Measurements from ENCODE around the gene MYEF2.
A peak's percentile ranks its signal among the peaks of the same experiment; 100 is the strongest.

Gene MYEF2, protein sequence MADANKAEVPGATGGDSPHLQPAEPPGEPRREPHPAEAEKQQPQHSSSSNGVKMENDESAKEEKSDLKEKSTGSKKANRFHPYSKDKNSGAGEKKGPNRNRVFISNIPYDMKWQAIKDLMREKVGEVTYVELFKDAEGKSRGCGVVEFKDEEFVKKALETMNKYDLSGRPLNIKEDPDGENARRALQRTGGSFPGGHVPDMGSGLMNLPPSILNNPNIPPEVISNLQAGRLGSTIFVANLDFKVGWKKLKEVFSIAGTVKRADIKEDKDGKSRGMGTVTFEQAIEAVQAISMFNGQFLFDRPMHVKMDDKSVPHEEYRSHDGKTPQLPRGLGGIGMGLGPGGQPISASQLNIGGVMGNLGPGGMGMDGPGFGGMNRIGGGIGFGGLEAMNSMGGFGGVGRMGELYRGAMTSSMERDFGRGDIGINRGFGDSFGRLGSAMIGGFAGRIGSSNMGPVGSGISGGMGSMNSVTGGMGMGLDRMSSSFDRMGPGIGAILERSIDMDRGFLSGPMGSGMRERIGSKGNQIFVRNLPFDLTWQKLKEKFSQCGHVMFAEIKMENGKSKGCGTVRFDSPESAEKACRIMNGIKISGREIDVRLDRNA

DNA sequence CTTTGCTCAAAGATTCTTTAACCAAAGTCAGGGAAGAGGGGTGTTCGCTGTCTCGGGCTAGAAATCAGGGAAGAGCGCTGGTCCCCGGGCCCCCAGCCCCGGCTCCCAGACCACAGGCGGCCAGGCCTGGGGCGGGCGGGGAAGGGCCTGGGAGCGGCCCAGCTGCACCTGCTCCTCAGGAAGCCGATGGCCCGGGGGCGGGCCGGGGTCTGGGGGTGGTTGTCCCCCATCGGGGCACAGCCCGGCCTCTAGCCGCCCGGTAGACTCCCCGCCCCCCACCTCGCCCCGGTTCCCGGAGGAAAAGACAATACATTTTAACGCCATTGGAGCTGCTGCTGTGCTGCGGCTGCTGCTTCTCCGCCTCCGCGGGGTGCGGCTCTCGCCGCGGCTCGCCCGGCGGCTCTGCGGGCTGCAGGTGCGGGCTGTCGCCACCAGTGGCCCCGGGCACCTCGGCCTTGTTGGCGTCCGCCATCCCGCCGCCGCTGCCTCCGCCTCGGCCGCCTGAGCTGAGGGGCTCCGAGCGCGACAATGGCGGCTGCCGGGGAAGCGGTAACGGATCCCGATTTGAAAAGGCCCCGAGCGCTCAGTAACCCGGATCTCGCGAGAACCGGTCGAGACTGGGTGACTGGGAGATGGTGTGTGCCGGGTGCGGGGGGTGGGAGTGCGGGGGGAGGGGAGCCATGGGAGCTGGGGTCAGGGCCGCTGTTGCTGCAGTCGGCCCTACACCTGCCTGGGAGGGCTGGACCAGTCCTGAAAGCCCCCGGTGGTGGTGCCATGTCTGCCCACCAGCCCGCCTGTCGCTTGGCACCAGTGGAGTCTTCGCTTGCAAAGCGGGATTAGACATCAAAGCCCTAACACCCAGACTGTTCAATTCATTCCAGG, at the start of gene MYEF2:
Gene MYEF2 (minus strand): TSS at position 530 of the 882 bp plus-strand sequence. CDS start 58 bp downstream, at position 472.
- TF ChIP-seq, protein P1, sequence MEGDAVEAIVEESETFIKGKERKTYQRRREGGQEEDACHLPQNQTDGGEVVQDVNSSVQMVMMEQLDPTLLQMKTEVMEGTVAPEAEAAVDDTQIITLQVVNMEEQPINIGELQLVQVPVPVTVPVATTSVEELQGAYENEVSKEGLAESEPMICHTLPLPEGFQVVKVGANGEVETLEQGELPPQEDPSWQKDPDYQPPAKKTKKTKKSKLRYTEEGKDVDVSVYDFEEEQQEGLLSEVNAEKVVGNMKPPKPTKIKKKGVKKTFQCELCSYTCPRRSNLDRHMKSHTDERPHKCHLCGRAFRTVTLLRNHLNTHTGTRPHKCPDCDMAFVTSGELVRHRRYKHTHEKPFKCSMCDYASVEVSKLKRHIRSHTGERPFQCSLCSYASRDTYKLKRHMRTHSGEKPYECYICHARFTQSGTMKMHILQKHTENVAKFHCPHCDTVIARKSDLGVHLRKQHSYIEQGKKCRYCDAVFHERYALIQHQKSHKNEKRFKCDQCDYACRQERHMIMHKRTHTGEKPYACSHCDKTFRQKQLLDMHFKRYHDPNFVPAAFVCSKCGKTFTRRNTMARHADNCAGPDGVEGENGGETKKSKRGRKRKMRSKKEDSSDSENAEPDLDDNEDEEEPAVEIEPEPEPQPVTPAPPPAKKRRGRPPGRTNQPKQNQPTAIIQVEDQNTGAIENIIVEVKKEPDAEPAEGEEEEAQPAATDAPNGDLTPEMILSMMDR (IDR thresholded peaks at IDR 0.05; ENCODE audit: insufficient read depth, missing control alignments), result no peak
- FAIRE-seq (no peak), DNase-seq (ENCODE audit: insufficient read length, low spot score) (peak; percentile 45)

DNA sequence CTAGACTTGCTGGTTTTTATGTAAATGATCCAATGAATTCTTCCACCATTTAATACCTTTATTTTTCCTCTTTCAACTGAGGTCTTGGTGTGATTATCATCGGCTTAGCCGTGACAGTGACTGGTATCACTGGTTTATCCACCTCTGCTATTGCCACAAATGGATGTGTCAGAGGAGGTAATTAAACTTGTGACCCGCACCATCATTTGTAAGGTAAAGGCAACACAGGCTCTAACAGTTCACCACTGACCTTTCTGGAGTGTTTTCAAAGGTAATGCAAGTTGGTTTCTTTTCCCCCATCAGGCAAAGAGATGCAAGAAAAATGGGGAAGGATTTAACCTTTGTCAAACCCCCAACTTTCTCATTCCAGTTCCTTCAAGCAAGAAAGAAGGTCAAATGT, 47.7 kb upstream of the MYEF2 start:
- FAIRE-seq (no peak), DNase-seq (ENCODE audit: insufficient read length, low spot score) (no peak)
- TF ChIP-seq, protein P1 (IDR thresholded peaks at IDR 0.05; ENCODE audit: insufficient read depth, missing control alignments), result no peak

DNA sequence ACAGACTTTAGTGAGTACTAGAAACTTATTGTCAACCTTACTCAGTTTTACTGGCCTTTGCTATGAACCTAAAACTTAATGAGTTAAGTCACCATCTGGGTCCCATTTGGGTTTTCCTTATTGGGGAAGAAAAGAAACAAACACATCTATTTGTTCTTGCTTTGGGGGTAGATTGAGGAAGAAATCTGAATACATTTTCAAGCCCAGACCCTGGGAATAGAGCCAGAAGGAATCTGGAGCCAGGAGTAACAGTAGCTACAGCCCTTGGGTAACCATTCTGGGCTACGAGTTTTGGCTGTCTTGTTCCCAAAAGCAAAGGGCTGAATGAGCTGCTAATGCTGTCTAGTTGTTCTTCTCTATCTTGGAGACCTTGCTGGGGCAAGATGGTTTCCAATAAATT, 44.5 kb upstream of the MYEF2 start:
- no peak for DNase-seq (ENCODE audit: insufficient read length, low spot score)
- TF ChIP-seq, protein P1 (IDR thresholded peaks at IDR 0.05; ENCODE audit: insufficient read depth, missing control alignments), result no peak
- FAIRE-seq, result no peak

DNA sequence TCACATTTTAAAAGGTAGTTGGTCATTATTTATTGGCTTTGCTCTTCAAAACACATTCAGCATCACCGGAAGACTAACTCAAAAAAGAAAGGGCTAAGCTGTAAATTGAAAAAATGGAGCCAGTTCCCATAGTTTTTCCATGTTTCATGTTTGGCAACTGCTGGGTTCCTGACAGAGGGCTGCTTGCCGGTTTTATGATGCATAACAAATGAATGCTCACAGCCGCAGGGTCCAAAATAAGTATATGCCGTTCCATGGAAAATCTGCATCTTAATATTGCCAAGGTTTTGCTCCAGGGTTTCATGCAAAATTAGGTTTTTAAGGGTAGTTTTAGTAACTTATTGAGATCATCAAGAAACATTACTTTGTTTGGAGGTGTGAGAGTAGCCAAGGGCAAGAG, 43.8 kb upstream of the MYEF2 start:
- FAIRE-seq (no peak), DNase-seq (ENCODE audit: insufficient read length, low spot score) (no peak)
- TF ChIP-seq, protein P1 (IDR thresholded peaks at IDR 0.05; ENCODE audit: insufficient read depth, missing control alignments), result no peak

DNA sequence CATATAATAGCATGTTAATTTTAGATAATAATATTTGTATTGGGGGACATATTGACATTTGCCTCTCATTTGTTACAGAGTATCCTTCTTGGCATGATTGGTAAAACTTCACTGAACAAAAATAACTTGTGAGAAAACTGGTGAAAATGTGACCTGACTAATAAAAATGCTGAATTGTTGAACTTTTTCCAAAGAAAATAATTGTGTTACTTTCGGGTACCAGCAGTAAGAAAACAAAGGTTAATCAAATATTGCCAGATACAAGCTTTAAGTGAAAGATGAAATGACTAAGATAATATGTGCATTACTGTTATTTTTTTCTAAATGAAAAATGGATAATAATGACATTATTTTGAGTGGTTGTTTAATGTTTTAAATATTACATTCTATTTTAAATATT, 43.2 kb upstream of the MYEF2 start:
- DNase-seq (ENCODE audit: insufficient read length, low spot score), result no peak
- TF ChIP-seq, protein P1 (IDR thresholded peaks at IDR 0.05; ENCODE audit: insufficient read depth, missing control alignments), result no peak
- no peak for FAIRE-seq

DNA sequence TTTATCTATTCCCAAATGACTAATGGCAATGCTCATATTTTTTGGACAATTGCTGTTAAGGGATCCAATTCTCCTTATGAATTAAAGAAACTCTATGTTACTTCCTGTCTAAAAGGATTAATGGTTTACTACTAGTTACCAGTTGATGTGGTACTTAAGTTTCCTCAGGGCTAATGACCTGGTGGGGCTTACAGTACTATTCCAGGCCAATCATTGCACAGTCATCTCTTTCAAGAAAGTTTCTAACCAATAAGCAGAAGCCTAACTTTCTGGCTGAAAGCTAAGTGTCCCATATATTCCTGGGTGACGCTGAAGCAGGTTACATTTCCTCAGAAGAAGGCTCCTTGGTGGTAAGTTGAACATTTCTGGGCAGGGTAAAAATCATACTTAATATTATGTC, 27.9 kb upstream of the MYEF2 start, which contains the start of gene SLC12A1:
Gene SLC12A1 (plus strand): TSS at position 322 of the 400 bp plus-strand sequence. CDS start 1,418 bp downstream, outside the sequence.
- FAIRE-seq (no peak), DNase-seq (ENCODE audit: insufficient read length, low spot score) (no peak)
- TF ChIP-seq, protein P1 (IDR thresholded peaks at IDR 0.05; ENCODE audit: insufficient read depth, missing control alignments), result no peak
